Stimulated activated CD4-positive, alpha-beta T cell treated with anti-CD3 and anti-CD28 coated beads, Interleukin-1b, Interleukin-23, amount 100 ng/mL, for 24 hours (primary cell): ENCODE data around the gene PAK5.

Experiments
- DNase-seq, 4 experiments: peaks; one replicate each; pipeline ENCODE4 v3.0.0-alpha.2; 2020; ENCODE audit warnings: low read depth in 4 of 4, low spot score in 1 of 4

The PAK5 gene

GRCh38 chr20:9838378-9839295, at the start of gene PAK5:
Gene PAK5, minus strand, starts transcription at chr20:9839076. Its CDS starts 194,748 bp downstream, at chr20:9644328.
- DNase-seq: no peak

GRCh38 chr20:9887706-9888105, 48.8 kb upstream of the PAK5 start:
- no peak for DNase-seq

DNA sequence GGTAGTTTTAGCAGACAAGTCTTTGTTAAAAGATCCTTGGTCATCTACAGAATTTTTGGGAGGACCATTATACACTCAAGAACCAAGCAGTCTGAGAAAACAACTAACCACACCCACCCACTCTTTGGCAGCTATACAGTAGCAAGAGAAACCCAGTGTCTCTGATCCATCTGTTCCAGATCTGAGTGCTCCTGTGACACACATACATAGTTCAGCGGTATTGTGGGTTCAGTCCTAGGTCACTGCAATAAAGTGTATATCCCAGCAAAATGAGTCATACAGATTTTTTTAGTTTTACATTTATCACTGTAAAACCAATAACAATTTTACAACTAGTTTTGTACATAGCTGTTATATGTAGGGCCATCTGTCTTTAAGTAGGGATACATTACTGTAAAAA, 47.4 kb upstream of the PAK5 start:
- no peak for DNase-seq

DNA sequence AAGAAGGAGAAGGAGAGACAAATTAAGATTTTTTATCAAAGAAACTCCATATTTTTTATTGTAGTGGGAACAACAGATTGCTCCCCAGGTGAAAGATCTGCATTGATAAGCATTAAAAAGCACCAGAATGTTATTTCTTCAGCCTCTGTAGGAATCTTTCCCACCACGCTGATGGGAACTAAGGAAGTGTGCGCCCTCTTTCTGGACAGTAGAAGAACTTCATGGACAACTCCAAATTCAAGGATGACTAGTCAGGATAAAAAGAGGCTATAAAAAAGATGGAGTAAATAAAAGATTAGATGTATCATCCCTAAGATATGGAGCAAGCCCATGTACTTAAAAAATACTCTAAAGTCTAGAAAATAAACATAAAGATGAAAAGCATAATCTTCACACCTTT, 45.8 kb upstream of the PAK5 start:
- DNase-seq: no peak

GRCh38 chr20:9884061-9884460, 45.2 kb upstream of the PAK5 start:
- no peak for DNase-seq

DNA sequence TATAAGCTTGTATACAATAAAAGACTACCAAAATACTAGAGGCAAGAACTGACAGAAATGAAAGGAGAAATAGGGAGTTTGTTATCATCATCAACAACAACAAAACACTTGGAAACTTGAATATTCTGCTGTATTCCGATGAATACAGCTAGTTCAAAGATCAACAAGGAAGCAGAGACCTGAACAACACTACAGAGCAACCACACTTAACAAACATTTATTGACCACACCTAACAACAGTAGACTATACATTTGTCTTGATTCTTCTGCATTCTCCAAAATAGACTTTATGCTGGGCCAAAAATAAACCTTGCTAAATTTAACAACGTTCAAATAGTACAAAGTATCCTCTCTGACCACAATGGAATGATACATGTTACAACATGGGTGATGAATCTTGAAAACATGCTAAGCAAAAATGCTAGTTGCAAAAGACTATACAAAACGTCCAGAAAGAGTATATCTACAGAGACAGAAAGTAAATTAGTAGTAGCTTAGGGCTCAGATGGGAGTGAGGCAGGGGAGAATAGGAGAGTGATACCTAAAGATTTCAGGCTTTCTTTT, 39.1 kb upstream of the PAK5 start:
- DNase-seq: no peak

- DNase-seq: no peak
These were observed 28.5 kb upstream of the PAK5 start for GRCh38 chr20:9867196-9867980.

GRCh38 chr20:9852566-9852965, 13.7 kb upstream of the PAK5 start:
- DNase-seq: no peak

DNA sequence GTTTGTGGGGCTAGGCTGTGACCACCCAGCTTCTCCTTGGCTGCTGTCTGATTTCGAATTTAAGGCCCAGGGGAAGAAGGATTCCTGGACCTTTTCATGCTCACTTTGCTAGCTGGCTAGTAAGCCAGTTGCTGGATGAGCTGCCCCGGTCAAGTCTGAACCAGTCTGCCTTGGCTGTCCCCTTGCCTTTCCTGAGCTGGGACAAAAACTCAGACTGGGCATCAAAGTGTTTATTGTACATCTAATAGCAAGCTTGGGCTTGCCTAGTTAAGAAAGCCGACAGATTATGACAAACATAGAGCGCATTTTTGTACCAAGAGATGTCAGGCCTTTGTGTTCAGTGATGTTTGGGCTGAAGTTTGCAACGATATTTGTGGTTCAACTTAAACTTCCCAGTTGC, 750 bp upstream of the PAK5 start:
- no peak for DNase-seq

- no peak for DNase-seq
These were observed 870 bp downstream of the PAK5 start for GRCh38 chr20:9838035-9838377.

- DNase-seq: no peak
These were observed 1.2 kb downstream of the PAK5 start for GRCh38 chr20:9837634-9838033.

DNA sequence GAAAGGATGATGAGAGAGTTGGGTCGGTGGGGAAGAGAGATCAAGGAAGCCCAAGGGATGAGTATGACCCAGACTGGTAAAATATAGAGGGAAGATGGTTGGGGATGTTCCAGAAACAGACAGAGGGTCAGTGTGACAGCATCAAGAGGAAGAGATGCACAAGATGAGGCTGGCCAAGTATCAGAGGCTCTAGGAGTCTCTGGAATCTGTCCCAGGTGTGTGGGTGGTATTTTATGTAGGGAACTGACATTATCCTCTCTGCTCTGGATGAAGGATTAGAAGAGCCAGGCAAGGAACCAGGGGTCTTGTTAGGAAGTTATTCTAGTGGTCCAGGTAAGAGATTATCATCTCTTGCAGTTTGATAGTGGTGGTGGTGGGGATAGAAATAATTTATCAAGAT, 3.6 kb downstream of the PAK5 start:
- DNase-seq: no peak

- DNase-seq: no peak
These were observed 7.8 kb downstream of the PAK5 start for GRCh38 chr20:9831032-9831431.

- DNase-seq: no peak
These were observed 9.0 kb downstream of the PAK5 start for GRCh38 chr20:9829835-9830234.

DNA sequence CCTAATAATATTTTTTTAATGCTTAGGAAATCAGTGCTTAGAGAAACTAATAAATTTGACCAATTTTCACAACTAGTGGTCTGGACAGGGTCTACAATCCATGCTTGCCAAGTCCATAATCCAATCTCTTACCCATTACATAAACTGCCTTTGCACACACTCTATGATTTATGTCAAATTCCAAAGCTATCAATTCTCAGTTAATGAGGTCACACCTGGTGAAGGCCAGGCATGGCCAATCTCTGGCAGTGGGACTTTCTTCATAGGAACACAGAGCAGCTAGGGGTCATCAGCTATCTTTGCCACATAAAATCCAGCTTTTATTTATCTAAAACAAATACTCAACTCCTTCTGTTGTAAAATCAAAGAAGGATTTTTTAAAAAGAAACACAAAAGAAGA, 21.2 kb downstream of the PAK5 start:
- DNase-seq: no peak

- DNase-seq: no peak
These were observed 23.2 kb downstream of the PAK5 start for GRCh38 chr20:9815632-9816031.

DNA sequence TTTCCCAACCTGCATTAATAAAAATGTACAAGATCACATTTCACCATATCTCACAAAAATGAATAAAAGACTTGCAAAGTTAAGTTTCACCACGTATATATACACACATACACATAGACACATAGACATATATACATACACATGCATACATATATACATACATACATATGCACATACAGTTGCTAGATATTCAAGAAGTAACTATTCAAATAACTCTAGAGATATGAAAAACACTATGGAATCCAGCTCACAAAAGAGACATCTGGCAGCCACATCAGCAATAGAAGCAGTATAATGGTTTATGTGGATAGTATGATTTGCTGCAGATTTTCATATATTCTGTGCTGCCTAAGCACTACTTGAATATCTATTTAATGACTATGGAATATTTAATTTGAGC, 28.1 kb downstream of the PAK5 start:
- no peak for DNase-seq

DNA sequence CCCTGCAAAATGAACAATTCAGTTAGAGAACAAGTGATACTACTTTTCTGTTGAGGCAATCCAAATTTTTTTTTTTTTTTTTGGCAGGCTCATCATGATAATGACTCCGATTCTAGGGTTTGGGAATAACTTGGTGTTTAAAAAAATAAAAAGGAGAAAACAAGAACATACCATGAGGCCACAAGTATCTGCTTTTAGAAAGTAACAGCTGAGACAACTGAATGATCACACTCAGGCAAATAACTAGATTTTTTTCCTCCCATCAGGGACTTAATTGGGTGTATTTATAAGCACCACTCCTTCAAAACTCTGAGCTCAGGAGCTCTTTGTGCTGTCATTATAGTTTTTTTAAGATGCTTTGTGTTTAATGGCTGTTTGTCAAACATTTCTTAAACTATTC, 29.6 kb downstream of the PAK5 start:
- no peak for DNase-seq

DNA sequence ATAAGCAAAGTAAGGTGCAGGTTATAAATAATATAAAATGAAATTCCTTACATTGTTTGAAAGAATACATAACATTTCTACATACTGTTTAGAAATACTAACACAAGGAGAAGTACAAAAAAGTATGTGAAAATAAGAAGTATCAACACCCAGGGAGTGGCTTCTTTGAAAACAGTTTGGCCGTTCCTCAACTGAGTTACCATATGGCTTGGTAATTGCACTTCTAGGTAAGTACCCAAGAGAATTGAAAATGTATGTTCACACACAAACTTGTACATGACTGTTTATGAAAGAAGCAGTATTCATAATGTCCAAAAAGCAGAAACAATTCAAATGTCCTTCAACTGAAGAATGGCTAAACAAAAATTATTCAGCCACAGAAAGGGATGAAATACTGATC, 30.7 kb downstream of the PAK5 start:
- DNase-seq: no peak

GRCh38 chr20:9807136-9807535, 31.7 kb downstream of the PAK5 start:
- no peak for DNase-seq

DNA sequence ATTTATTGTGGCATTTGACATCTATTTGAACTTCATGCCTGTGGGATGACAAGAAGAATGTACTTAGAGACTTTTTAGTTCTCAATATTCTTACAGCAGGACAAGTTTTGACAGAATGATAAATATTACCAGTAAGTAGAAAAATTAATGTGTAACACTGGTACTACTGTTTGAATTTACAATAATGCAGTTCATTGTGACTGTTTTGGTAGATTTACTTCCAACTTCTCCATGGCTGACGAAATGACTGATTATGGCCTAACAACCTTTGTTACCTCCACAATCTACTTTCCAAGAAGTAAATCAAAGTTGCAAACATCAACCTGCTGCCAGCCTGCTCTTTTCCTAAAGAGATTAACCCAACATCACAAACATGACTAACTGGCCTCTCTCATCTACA, 38.5 kb downstream of the PAK5 start:
- DNase-seq: no peak

GRCh38 chr20:9794831-9795230, 44.0 kb downstream of the PAK5 start:
- DNase-seq: no peak
